HG02798 (cell line): ENCODE results near the gene KLK11.

Source experiments
- ATAC-seq: cut with Tn5 transposase; IDR thresholded peaks from one replicate; pipeline ENCODE4 v1.9.1; 2021; ENCODE audit warnings: mild to moderate bottlenecking; ENCODE audit not compliant: unreplicated experiment, poor library complexity

The KLK11 gene, protein sequence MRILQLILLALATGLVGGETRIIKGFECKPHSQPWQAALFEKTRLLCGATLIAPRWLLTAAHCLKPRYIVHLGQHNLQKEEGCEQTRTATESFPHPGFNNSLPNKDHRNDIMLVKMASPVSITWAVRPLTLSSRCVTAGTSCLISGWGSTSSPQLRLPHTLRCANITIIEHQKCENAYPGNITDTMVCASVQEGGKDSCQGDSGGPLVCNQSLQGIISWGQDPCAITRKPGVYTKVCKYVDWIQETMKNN

DNA sequence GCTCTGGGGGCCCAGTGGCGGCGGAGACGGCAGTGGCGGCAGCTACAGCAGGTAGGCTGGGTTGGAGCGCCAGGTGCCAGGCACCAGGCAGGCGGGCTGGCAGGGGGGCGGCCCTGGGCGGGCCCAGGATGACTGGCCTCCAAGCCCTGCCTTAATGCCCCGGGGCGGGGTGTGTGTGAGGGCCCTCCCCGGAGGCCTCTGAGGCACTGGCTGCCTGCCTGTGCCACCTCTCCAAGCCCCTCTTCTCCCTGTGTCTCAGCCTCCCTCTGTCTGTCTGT lies at the start of gene KLK11:
Gene KLK11 (minus strand): TSS at position 63 of the 278 bp plus-strand sequence. CDS start 985 bp downstream, outside the sequence.
- no peak for ATAC-seq

DNA sequence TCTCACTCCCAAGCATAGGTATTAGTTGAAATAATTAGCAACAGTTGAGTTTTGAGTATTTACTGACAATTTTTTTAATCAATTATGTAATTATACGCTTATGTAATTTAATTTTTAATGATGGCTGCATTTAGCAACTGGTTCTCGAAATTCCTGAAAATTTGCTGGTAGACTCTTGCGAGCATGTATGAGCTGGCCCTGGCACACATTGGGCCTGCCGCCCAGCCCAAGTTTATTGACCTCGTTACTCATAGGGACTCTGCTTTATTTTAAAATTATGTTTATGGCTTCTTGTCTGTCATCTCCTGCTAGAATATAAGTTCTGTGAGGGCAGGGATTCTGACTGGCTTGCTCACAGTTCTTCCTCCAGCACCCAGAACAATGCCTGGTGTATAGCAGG lies 49.6 kb upstream of the KLK11 start:
- no peak for ATAC-seq

DNA sequence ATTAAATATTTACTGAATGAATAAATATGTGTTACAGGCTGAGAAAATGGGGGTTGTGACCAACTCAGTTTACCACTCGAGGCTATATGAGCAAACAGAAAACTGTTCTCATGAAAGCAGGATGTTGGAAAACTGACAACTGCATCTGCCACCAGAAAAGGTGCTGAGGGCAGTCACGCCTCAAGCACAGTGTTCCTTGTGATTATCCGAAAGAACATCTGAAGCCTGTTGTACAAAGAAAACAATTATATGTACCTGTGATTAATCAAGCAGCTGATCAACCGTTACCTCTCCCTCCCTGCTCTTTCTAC lies 44.6 kb upstream of the KLK11 start:
- no peak for ATAC-seq

DNA sequence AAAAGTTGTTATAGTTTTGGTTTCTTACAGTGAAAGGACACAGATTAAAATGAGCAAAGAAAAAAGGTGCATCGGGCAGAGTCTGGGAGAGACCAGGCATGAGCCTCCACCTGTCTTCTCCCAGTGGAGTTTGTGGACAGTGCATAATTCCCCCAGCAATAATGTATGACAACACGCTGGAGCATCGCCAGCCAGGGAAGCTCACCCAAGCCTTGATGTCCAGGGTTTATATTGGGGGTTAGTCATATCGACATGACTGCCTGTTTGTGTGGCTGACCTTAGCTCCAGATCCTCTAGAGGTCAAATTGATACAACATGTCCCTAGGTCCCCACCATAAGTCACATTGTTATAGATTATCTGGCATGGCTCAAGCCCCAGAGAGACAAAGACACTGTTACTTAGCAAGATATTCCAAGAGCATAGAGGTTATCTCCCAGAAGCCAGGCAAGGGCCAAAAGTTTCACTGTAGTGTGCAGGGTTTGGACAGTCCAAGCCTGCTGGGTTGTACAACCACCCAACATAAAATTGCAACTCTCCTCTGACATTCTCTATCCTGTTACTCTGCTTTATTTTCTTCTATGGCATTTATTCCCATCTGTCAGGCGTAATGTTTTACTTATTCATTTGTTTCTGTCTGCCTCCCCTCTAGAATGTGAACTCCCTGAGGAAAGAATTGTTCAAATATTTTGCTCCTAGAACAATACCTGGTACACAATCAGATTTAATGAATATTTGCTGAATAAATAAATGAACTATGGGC lies 44.1 kb upstream of the KLK11 start:
- no peak for ATAC-seq

DNA sequence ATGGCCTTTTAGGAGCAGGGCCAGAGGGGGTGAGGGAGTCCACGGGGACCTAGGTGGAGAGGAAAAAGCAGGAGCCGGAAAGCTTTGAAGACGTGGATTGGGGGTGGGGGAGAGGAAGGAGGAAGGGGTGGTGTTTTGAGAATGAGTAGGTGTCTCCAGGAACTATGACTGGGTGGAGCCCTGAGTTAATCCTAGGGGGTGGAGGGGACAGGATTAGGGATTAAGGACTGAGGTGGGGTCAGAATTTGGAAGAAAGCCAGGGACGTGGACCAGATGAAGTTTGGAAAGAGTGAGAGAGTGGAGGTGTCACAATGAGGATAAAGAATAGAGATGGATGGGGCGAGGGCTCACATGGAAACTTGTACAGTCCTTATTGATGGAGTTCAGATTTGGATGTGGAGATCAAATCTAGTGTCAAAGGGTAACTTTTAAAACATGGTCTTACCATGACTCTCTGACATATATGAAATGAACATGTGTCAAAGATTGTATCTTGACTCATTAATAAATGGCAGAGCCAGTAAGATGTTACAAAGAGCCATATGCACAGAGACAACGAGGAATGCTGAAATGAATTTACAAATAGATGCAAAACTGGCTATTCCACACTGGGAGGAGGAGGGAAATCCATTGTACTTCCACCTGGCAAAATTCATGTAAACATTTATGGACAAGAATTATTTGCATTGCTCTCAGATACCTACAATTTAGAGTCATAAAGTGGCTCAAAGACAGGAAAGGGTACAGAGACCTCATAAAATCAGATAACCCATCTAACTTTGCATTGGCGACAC lies 40.2 kb upstream of the KLK11 start:
- ATAC-seq, result no peak

DNA sequence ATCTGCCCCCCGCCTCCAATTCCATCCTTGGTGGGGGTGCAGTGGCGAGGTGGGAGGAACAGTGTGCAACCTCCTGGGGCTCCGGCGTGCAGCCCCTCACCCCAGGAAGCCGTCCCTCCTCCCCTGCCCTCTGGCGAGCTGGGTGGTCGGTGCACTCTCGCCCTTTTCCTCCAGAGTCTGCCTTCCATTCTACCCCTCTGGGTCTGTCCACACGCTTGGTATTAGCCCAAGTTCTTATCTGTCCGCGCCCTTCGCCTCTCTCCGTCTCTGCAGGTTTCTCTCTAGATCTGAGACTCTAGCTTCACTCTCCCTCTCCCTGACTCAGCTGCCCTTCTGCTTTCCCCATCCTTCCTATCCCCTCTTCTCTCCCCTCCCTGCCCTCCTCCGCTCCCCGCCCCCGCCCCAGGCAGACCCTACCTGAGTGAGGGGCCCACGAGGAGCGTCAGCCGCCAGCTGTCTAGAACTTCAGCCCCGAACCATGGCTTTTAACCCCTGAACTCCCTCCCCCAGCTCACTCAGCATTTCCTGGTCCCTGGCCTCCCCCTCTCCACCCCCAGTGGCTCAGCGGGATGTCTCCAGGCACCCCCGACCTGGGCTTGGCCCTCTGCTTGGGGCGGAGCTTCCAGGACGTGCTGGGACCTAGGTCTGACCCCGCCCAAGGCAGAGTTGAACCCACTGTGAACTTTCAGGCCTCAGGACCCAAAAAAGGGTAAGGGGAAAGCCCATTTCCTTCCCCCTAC lies 39.0 kb upstream of the KLK11 start:
- ATAC-seq, result no peak

DNA sequence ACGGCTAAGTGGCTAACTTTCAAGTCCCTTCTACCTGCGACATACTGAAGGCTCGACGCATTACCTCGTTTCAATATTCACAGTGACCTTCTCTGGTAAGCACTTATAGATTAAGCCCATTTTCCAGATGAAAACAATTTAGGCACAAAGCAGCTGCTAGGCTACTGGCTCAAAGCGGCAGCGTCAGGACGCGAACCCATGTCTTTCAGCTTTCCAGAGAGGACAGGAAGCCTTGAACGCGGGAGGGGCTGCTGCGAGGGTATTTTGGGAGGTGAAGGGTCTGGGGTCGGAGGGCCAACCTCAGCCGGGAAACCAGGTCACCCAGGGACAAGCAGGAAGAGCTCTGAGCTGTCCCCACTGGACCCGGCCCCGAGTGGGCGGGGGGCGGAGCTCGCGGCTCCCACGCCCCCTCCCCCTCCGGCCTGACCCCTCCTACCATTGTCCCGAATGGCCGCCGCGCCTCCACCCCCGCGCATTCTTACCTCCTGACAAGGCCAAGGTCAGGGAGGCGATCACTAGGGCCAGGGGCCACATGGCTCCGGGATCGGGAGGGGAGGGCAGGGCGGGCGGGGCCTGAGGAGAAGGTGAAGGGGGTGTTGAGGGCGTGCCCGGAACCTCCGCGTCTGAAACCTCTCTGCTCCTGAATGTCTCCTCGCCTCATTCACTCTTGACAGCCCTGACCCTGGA lies 38.3 kb upstream of the KLK11 start, which contains the start of gene KLK13:
Gene KLK13 (minus strand): TSS at position 559 of the 687 bp plus-strand sequence. CDS start 25 bp downstream, at position 534.
- no peak for ATAC-seq

DNA sequence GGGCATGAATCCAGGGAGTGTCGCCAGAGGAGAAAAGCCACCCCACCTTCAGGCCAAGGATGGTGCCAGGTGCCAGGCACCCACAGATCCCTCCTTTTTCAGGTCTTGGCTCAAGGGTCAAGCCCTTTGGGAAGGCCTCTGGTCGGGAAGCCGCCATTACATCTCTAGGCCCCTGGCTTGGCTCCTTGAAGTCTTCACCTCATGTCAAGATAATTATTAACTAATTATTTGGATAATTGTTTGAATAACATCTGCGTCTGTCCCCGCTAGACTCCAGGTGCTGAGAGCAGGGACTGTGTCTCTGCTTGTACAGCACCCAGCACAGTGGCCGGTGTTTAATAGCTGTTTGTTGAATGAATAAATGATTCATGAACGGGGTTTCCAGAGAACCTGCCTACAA lies 37.2 kb upstream of the KLK11 start:
- no peak for ATAC-seq

DNA sequence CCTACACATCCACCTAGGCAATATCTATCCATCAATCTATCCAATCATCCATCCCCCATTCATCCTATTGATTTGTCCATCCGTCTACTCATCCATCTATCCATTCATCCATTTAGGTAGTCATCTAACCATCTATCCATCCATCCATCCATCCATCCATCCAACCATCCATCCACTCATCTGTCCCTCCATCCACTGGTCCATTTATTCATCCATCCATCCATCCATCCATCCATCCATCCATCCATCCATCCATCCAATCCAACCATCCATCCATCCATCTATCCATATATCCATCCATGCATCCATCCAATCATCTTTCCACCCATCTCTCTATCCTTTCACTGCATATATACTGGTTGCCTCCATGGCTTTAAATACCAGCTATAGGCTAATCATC lies 34.6 kb upstream of the KLK11 start:
- ATAC-seq, result no peak

DNA sequence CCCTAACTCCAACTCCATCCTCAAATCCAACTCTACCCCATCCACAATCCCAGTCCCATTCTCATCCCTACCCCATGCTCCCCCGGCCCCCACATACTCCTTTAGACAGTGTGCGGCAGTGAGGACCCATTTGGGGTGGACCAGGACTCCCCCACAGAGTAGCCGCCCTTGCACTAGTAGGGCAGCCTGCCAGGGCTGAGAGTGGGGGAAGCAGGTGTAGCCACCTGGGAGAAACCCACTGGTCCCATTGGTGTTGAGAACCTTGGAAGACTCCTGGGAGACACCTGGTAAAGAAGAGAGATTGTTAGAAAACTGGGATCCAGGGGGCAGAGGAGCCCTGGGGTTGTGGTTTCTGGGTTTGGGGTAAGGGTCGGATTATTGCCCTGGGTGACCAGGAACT lies 33.9 kb upstream of the KLK11 start:
- ATAC-seq, result no peak

DNA sequence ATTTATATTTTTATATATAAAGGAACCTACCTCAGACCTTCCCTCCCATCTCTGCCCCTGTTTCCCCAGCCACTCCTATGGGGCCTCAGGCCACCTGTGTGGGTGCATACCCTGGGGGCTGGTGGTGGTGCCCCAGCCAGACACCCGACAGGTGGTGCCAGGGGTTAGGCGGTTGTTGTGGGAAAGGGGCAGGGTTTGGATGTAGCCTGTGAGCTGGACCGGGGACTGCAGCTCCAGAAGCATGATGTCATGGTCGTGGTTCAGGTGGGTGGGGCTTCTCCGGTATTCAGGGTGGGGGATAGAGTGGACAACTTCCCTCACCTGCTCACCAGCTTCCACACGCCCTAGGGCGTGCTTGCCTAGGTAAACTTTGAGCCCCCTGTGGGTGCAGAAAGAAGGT lies 33.3 kb upstream of the KLK11 start:
- no peak for ATAC-seq

DNA sequence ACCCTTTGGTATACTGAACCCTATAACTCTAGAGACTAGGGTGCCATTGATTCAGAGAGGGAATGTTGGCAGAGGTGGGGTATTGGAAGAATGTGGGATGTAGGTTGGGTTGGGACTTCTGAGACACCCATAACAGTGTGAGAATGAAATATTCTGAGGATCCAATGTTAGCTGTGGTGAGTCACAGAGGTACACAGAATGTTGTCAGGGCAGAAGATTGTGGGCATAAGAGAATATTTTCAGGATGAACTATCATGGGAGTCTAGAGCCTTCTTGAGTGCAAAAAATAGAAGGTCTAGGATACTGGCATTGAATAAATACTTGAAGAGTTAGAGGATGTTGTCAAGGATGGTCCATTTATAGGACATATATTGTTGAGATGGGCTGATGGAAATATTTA lies 29.4 kb upstream of the KLK11 start:
- no peak for ATAC-seq

DNA sequence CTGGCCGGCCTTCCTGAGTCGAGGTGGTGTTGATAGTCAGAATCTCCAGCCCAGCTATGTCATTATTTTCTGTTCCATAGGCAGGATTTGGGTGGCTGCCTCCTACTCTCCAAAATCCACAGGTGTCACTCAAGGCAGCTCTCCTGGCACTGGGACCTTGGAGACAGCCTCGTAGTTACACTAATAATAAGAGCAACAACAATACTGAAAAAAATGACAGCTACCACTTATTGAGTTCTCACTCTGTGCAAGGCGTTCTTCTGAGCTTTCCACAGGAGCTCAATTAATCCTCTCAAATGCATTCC lies 20.6 kb upstream of the KLK11 start:
- ATAC-seq, result no peak

DNA sequence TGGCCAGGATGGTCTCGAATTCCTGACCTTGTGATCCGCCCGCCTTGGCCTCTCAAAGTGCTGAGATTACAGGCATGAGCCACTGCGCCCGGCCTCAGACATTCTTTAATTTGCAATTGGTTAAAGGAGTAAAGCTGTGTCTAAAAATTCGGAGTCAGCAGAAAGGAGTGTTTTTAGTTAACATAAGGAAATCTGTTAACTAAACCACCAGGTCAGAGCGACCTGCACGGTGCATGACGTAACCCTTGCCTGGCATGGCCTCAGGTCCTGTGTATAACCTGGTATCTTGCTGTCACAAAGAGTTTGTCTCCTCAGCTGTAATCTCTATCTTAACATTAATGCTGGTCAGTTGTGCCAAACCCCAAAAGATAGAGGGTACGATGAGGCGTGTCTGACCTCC lies 17.9 kb upstream of the KLK11 start:
- no peak for ATAC-seq

DNA sequence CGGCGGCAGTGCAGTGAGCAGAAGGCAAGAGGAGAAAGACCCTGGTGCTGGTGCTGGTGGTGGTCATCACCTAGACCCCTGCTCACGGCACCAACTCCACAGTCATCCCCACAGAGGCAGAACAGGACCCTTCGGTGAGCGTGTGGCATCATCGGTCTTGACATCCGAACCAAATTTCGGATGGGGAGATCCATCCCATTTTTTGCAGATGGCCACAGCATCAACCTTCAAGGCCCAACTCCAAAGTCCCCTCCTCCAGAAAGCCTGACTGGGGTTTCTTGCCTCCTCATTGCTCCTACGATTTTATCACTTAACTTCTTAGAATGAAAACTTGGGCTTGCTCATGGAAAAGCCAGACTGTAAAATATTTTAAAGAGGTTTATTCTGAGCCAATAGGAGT lies 17.1 kb upstream of the KLK11 start:
- ATAC-seq, result no peak

DNA sequence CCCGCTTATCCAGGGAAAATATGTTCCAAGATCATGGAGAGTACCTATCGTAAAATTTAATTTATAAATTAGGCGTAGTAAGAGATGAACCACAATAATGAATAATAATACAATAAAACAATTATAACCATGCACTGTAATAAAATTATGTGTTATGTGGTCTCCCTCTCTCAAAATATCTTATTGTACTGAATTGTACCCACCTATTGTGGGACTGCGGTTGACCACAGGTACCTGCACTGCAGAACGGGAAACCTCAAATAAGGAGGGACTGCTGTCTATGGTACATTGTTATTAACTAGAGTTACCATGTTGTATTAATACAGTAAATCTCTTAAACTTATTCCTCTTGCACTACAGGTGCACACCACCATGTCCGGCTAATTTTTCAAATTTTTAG lies 13.7 kb upstream of the KLK11 start:
- no peak for ATAC-seq

DNA sequence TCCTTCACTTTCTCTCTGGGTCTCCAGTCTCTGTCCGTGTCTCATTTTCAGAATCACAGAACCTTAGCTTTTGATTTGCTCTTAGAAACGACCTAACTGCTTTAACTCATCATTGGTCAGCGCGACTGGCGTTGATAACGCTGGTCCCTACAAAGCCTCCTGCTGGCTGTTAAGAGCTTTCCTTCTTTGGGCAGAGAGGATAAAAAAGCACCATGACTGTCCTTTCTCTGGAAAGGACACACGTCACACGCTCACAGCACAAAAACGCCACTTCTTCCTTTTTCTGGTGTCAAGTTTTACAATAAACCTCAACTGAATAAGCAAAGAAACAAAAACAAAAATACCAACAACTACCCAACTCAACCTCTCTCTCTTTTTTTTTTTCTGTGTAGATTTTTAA lies 10.1 kb upstream of the KLK11 start:
- no peak for ATAC-seq

DNA sequence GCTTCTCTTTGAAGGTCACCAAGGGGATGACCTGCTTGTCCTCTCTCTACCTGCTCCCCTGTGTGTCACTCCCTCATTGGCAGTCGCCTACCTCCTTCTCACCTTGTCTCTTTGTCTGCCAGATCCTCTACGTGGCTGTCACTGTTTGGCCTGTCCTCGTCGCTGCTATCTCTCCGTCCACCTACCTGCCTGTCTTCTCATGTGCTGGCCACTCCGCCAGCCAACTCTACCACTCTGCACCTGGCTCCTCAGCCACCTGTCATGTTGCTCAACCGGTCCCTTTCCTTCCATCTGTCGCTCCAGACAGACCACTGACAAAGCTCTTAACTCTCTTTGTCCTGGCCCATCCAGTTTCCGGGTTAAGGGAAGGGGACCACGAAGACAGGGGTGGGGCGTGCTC lies 8.3 kb upstream of the KLK11 start, which contains the start of gene KLK12:
Gene KLK12 (minus strand): TSS at position 299 of the 400 bp plus-strand sequence. CDS start 381 bp downstream, outside the sequence.
- no peak for ATAC-seq

DNA sequence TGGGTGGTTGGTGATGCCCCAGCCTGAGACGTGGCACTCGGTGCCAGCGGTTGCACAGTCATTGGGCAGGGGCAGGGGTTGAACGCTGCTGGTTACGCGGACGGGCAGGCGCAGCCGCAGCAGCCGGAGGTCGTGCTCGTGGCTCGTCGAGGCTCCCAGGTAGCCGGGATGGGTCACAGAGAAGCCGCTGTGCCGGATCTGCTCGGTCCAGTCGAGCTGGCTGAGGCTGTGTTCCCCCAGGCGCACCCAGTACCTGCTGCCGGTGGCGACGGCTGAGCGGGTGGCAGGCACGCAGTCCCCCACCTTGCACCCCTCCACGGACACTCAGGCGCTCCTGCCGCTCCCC lies 5.4 kb upstream of the KLK11 start:
- ATAC-seq, result no peak

DNA sequence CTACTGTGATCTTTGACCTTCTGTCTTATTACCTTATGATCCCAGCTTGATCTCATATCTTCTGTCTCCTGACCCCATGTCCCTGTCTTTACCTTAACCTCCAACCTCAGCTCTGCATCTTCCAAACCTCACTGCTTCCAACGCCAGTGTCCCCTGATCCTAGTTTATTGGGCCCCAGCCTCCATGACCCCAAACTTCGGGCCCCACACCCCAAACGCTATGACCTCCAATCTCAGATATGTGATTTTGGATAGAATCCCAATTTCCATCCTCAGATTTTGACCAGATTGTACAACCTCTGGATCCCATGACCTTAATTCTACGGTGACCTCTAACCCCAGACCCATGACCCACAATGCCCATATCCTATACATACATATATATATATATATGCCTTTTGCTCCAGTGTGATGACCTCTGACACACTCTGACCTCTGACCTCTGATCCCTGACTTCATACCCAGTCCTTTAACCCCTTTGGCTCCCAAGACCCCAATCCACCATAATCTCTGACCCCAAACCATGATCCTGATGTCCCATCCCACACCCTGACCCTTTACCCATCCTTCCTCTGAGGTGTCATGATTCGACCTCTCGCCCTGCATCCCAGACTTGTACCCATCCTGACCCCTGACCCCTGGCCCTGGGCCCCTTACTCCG lies 4.9 kb upstream of the KLK11 start:
- ATAC-seq, result no peak
